ENCODE measurements around the gene ZSWIM9.
"Not testable (repeated sequence)": the region's sequence is repeated elsewhere in the genome, so short reads cannot be mapped to it uniquely, and the experiment has no call there.

The ZSWIM9 gene

DNA sequence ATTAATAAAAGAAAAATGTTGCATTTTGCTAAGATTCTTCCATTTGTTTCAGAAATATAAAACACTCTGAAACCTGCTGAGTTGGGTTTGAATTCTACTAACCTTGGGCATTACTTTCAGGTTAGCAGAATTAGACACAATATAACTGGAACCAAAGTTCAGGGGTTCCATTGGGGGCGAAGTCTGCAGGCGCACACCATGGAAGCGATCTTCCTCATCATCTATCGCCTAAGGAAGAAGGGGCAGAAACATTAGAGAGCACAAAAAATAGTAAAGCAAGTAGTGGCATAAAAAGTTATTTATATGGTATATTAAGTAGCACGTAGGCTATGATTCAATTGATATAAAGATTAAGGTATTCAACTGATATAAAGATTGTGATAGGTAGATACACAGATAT lies 51.1 kb downstream of the ZSWIM9 start:
- no peak for DNase-seq

DNA sequence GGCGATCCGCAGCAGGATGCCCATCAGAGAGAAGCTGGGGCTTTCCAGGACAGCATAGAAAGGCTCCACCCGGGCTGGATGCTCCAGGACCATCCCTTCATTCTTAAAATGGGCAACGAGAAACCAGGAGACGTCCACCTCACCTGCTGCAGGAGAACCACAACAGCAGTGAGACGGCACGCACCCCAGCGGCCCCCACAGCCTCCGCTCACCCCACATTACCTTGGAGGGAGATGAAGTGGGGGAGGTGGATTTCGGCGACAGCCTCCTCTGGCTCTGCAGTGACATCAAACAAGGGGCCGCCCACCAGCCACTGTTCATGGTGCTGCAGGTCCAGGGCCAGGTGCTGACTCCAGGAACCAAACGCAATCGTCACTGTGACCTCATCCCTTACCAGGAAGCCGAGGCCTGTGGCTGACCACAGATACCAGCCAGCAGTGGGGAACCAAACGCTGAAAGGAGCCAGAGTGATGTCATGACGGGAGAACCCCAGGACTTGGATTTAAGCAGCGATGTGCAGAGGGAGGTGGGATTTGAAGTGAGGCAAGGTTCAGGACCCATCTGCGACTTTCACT lies 60.2 kb downstream of the ZSWIM9 start:
- peak; percentile 67 for DNase-seq

DNA sequence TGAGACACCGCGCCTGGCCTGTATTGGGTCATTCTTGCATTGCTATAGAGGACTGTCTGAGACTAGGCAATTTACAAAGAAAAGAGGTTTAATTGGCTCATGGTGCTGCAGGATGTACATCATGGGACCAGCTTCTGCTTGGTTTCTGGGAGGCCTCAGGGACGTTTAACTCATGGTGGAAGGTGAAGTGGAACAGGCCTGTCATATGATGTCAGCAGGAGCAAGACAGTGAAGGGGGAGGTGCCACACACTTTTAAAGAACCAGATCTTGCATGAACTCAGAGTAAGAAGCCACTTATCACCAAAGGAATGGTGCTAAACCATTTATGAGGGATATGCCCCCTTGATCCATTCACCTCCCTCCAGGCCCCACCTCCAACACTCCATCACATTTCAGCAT lies 66.6 kb downstream of the ZSWIM9 start:
- no peak for DNase-seq

DNA sequence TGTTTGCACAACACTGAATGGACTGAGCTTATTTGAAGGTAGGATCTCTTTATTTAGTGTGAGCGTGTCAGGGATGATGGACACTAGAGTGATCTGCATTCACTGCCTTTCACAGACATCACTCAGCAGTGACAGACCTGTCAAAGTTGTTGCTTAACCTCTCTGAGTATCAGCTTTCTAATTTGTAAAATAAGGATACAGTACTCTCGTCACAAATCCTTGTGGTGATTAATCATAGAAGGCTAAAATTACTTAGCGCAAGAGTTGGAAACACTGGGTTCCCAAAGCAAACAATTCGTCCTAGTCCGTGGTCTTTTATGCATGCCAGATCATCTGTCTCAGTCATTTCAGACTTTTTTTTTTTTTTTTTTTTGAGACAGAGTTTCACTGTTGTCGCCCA lies 68.6 kb downstream of the ZSWIM9 start:
- DNase-seq: no peak

DNA sequence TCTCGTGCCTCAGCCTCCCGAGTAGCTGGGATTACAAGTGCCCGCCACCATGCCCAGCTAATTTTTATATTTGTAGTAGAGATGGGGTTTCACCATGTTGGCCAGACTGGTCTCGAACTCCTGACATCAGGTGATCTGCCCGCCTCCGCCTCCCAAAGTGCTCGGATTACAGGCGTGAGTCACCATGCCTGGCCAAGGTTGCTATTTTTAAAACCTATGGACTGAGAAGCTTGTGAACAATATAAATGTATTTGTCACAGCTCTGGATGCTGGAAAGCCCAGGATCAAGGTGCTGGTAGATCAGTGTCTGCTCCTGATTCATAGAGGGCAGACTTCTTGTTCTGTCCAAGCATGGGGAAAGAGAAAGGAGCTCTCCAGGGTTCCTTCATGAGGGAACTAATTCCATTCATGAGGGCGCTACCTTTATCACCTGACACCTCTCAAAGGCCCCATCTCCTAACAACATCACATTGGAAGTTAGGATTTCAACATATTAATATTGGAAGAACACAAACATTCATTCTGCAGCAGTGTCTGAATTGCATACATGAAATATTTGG lies 69.2 kb downstream of the ZSWIM9 start:
- no peak for DNase-seq

DNA sequence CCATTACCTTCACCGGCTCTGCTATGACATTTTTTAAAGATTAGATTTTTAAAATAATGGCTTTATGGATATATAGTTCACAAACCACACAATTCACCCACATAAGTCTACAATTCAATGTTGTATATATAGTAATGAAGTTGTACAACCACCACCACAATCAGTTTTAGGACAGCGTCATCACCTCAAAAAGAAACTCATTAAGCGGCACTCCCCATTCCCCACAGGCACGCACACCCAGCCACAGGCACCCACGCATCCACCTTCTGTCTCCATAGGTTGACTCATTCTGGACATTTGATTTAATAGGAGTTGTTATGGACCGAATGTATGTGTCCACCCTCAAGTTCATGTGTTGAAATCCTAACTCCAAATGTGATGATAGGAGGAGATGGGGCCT lies 71.3 kb downstream of the ZSWIM9 start:
- DNase-seq: not testable (repeated sequence)

DNA sequence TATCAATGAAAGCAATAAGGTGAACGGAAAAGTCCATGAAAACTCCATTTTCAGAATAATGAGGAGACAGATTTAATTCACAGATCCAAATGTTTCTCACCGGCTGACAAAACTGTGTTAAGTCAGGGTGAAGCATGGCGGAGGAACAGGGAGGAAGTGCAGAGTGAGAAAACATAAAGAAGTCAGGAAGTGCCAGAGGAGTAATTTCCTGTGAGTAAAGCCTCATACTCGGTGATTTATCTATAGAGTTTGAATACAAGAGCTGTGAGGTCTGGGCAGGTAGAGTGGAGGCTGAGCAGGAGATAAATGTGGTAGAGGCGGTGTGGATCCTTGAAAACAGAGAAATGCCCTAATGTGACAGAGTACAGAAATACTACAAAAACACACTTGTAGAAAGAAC lies 73.8 kb downstream of the ZSWIM9 start:
- no peak for DNase-seq

DNA sequence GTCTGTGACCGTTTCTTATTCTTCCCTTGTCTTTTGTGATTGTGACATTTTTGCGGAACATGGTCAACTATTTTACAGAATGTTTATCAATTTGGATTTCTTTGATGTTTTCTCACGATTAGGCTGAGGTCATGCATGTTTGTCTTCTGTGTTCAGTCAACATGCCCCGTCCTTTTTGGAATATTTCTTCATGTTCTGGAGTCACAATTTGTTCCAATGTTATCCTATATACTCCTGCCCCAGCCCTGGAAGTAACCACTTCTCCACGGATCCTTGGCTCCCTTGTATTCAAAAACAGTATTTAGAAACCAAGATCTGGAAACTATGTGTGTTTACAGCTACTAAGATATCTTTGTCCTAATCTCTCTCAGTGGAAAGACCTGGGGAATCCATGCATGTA lies 75.6 kb downstream of the ZSWIM9 start:
- no peak for DNase-seq

DNA sequence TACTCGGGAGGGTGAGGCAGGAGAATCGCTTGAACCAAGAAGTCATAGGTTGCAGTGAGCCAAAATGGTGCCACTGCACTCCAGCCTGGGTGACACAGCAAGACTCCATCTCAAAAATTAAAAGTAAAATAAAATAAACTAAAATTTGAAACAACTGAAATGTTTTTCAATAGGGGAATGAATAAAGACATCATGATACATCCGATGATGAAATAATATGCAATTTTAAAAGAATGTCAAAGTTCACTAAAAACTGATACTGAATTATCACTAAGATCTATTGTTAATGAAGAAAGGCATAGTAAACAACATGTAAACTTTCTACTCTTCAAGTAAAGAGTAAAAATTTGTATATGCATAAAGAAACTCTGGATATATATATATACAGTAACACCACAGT lies 76.7 kb downstream of the ZSWIM9 start:
- no peak for DNase-seq
